ENCODE data around the gene NOX5. TPM values are rescaled to one million over a fixed set of nuclear protein-coding genes. Genes with fewer than 3 reads are reported as not detected.

Gene NOX5
- total RNA-seq, 3 donors from 2014 or later (not counting 1 experiment from before 2014, with no cell fraction given) = 0.20 TPM; not detected in 2

DNA sequence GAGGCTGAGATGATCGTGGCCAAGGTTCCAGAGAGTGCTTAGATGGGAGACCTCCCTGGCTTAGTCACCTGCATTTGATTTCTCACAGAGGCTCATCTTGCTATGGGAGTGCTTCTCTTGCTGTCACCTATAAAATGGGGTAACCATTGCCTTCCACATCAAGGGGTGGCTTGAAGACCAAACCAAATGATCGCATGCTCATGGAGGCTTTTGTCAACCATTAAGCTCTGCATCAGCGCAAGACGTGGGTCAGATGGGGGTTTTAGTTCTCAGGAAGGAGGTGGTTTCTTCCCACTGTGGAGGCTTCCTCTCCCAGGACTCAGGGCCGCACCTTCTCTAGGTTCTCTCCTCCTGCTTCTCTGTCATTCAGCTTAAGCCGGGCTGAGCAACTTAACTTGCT, 27.4 kb upstream of the NOX5 start:
- WGBS (ENCODE audit: insufficient coverage) = 83% methylated on average over 6 of the region's 6 CpGs
- no peaks in the 10 kb centered on the region for H3K36me3 ChIP-seq (ENCODE audit: control insufficient read depth, insufficient read depth, low read length)
- no peaks in the 10 kb centered on the region for H3K9me3 ChIP-seq (ENCODE audit: control insufficient read depth, insufficient read depth, low read length)
- Mint-ChIP-seq H3K36me3 (no peaks in the 10 kb centered on the region), H3K9me3 (no peaks in the 10 kb centered on the region), H3K27me3 (ENCODE audit: low read depth in 2 of 2) (peaks cover 3 to 19% of the 10 kb centered on the region in 2 donors), H3K4me1 (no peaks in the 10 kb centered on the region), H3K4me3 (no peak overlapping the region), H3K27ac (no peak overlapping the region)
- no peak for TF ChIP-seq CTCF (IDR thresholded peaks at IDR 0.05)
- DNase-seq (no peak), ATAC-seq (no peak)
- H3K4me1 ChIP-seq (ENCODE audit: control insufficient read depth, insufficient read depth, low read length) = no peaks in the 10 kb centered on the region
- no peak overlapping the region for H3K27ac ChIP-seq (ENCODE audit: low read length)
- no peaks in the 10 kb centered on the region for H3K27me3 ChIP-seq (ENCODE audit: control insufficient read depth, insufficient read depth, low read length)
- intact Hi-C loops (cut with micrococcal nuclease) = no loop called here
- no peak overlapping the region for H3K4me3 ChIP-seq (ENCODE audit: low read length)

- TF ChIP-seq CTCF (IDR thresholded peaks at IDR 0.05) = no peak
- peaks cover 3 to 25% of the 10 kb centered on the region in 2 donors for H3K27me3 Mint-ChIP-seq (ENCODE audit: low read depth in 2 of 2)
- WGBS (ENCODE audit: insufficient coverage) = 83% methylated on average over 1 of the region's 1 CpG
These were observed 26.8 kb upstream of the NOX5 start for GRCh38 chr15:68987676-68988075.

DNA sequence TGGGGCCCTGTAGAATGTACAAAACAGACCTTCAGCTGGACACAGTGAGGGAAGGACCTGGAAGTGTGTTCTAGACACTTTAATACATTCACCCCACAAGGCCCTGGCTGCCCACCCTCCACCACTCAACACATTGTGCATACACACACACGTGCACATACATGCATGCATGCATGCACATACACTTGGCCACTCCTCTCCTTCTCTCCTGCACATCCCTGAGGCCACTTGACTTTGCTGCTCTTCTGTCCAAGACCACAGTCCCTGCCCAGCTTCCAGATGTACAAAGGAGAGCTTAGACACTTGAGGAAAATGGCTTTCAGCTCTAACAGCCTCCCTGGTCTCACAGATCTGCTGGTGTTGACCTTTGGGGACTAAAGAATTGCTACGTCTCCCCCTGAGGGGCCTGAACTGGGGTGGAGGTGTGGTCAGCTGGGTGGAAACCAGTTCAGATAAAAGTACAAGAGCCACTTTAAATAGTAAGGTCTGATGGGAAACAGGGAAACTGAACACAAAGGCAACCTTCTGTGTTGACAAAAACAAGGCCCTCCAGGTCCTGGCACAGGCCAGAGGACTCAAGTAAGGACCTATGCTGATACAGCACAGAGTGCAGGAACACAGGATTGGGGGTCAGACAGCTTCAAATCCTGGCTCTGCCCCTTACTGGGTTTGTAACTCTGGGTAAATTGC, 24.8 kb upstream of the NOX5 start:
- no peak overlapping the region for H3K27ac ChIP-seq (ENCODE audit: low read length)
- no peak for ATAC-seq
- H3K36me3 Mint-ChIP-seq = no peaks in the 10 kb centered on the region

More at GRCh38 chr15:68987676-68988075, 26.8 kb upstream of the NOX5 start:
- no peaks in the 10 kb centered on the region for H3K9me3 Mint-ChIP-seq
- no peak overlapping the region for H3K4me3 Mint-ChIP-seq
- H3K27ac ChIP-seq (ENCODE audit: low read length) = no peak overlapping the region
- H3K36me3 ChIP-seq (ENCODE audit: control insufficient read depth, insufficient read depth, low read length) = no peaks in the 10 kb centered on the region
- H3K36me3 Mint-ChIP-seq = no peaks in the 10 kb centered on the region
- intact Hi-C loops (cut with micrococcal nuclease) = no loop called here
- no peaks in the 10 kb centered on the region for H3K27me3 ChIP-seq (ENCODE audit: control insufficient read depth, insufficient read depth, low read length)
- DNase-seq = no peak
- H3K4me1 ChIP-seq (ENCODE audit: control insufficient read depth, insufficient read depth, low read length) = no peaks in the 10 kb centered on the region
- no peak overlapping the region for H3K27ac Mint-ChIP-seq
- no peak overlapping the region for H3K4me3 ChIP-seq (ENCODE audit: low read length)
- no peaks in the 10 kb centered on the region for H3K4me1 Mint-ChIP-seq
- no peak for ATAC-seq
- H3K9me3 ChIP-seq (ENCODE audit: control insufficient read depth, insufficient read depth, low read length) = no peaks in the 10 kb centered on the region

More for the DNA sequence above, 24.8 kb upstream of the NOX5 start:
- WGBS (ENCODE audit: insufficient coverage) = 79% methylated on average over 2 of the region's 2 CpGs
- intact Hi-C loops (cut with micrococcal nuclease) = no loop called here
- Mint-ChIP-seq H3K27me3 (ENCODE audit: low read depth in 2 of 2) (peaks cover 3 to 25% of the 10 kb centered on the region in 2 donors), H3K4me1 (no peaks in the 10 kb centered on the region), H3K4me3 (no peak overlapping the region), H3K9me3 (no peaks in the 10 kb centered on the region), H3K27ac (no peak overlapping the region)
- H3K36me3 ChIP-seq (ENCODE audit: control insufficient read depth, insufficient read depth, low read length) = no peaks in the 10 kb centered on the region
- H3K4me1 ChIP-seq (ENCODE audit: control insufficient read depth, insufficient read depth, low read length) = no peaks in the 10 kb centered on the region
- TF ChIP-seq CTCF (IDR thresholded peaks at IDR 0.05) = no peak
- H3K27me3 ChIP-seq (ENCODE audit: control insufficient read depth, insufficient read depth, low read length) = no peaks in the 10 kb centered on the region
- H3K9me3 ChIP-seq (ENCODE audit: control insufficient read depth, insufficient read depth, low read length) = no peaks in the 10 kb centered on the region
- no peak for DNase-seq
- no peak overlapping the region for H3K4me3 ChIP-seq (ENCODE audit: low read length)
